HG02870 (cell line): Measurements from ENCODE around the gene ZBTB33.

Experiments used
- ATAC-seq: cut with Tn5 transposase; IDR thresholded peaks from one replicate; pipeline ENCODE4 v1.9.1; 2021; ENCODE audit warnings: mild to moderate bottlenecking, moderate library complexity; ENCODE audit not compliant: unreplicated experiment

The ZBTB33 gene

GRCh38 chrX:120304256-120304655 is 53.6 kb downstream of the ZBTB33 start:
- no peak for ATAC-seq

GRCh38 chrX:120305531-120306141 is 55.0 kb downstream of the ZBTB33 start:
- ATAC-seq: no peak

- ATAC-seq: no peak
These were observed 56.0 kb downstream of the ZBTB33 start for GRCh38 chrX:120306630-120307029.
